ENCODE results near the gene COL15A1. TPM values are rescaled to one million over a fixed set of nuclear protein-coding genes. Genes with fewer than 3 reads are reported as not detected.

COL15A1 gene
- total RNA-seq, 4 donors from 2014 or later: 8.0 to 15.2 (median 12.8) TPM

GRCh38 chr9:99025616-99026270 lies 82.0 kb downstream of the COL15A1 start:
- WGBS, 2 donors: 93 to 100% methylated on average over 2 to 6 of the region's 6 CpGs
- Histone ChIP-seq H3K4me3 (replicated peaks in 1 of 3) (no peak overlapping the region), H3K27ac (no peak overlapping the region), H3K36me3 (no peaks in the 10 kb centered on the region), H3K27me3 (no peaks in the 10 kb centered on the region), H3K9me3 (no peaks in the 10 kb centered on the region), H3K4me1 (peaks cover 4 to 9% of the 10 kb centered on the region in 2 donors)
- DNase-seq: no peak
- TF ChIP-seq, protein P1, sequence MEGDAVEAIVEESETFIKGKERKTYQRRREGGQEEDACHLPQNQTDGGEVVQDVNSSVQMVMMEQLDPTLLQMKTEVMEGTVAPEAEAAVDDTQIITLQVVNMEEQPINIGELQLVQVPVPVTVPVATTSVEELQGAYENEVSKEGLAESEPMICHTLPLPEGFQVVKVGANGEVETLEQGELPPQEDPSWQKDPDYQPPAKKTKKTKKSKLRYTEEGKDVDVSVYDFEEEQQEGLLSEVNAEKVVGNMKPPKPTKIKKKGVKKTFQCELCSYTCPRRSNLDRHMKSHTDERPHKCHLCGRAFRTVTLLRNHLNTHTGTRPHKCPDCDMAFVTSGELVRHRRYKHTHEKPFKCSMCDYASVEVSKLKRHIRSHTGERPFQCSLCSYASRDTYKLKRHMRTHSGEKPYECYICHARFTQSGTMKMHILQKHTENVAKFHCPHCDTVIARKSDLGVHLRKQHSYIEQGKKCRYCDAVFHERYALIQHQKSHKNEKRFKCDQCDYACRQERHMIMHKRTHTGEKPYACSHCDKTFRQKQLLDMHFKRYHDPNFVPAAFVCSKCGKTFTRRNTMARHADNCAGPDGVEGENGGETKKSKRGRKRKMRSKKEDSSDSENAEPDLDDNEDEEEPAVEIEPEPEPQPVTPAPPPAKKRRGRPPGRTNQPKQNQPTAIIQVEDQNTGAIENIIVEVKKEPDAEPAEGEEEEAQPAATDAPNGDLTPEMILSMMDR (IDR thresholded peaks at IDR 0.05): no peak
- TF ChIP-seq POLR2A (IDR thresholded peaks at IDR 0.05): no peak
- intact Hi-C loops (cut with DNase I): no loop called here

DNA sequence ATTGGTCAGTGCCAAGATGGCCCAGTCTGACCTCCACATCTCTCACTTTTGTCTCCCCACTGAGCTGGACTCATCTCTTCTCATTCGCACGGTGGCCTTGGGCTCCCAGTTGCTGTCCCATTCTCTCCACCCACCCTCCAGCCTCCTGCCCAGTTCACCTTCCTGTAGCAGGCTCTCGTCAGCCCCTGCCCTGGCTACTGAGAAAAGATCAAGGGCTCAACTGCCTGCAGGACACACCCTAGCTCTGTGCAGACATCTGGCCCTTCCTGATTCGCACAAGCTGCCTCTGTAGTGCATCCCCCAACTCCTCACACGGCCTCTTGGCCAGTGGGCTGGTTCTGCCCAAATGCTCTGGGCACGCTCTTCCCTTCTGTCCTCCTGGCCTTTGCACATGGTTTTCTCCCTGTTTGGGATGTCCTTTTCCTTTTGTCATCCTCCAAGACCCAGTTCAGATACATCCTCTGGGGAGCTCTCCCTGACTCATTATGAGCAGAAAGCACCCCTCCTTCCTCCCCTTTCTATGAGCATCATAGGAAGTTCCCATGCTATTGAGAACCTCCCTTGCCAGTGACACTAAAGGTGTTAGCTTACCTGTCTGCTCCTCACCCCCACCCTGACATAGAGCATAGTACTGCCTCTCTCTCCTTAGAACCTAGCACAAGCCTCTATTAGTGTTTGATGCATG lies 82.7 kb downstream of the COL15A1 start:
- no peaks in the 10 kb centered on the region for H3K27me3 ChIP-seq
- WGBS, 2 donors: 94 to 97% methylated on average over 6 of the region's 6 CpGs
- TF ChIP-seq POLR2A (IDR thresholded peaks at IDR 0.05): no peak
- TF ChIP-seq, protein P1 (IDR thresholded peaks at IDR 0.05): no peak
- no peaks in the 10 kb centered on the region for H3K36me3 ChIP-seq
- H3K4me3 ChIP-seq (replicated peaks in 1 of 3): no peak overlapping the region
- intact Hi-C loops (cut with DNase I): no loop called here
- no peaks in the 10 kb centered on the region for H3K9me3 ChIP-seq
- no peak for DNase-seq
- peaks cover 4 to 9% of the 10 kb centered on the region in 2 donors for H3K4me1 ChIP-seq
- no peak overlapping the region for H3K27ac ChIP-seq

- no peak overlapping the region for H3K27ac ChIP-seq
- H3K4me1 ChIP-seq: peaks cover 4 to 9% of the 10 kb centered on the region in 2 donors
- TF ChIP-seq, protein P1 (IDR thresholded peaks at IDR 0.05): no peak
- no peak for TF ChIP-seq POLR2A (IDR thresholded peaks at IDR 0.05)
- intact Hi-C loops (cut with DNase I): no loop called here
- no peaks in the 10 kb centered on the region for H3K36me3 ChIP-seq
- 90 to 92% methylated on average over 3 of the region's 3 CpGs for WGBS, 2 donors
- no peak for DNase-seq
- H3K9me3 ChIP-seq: no peaks in the 10 kb centered on the region
- no peak overlapping the region for H3K4me3 ChIP-seq (replicated peaks in 1 of 3)
- no peaks in the 10 kb centered on the region for H3K27me3 ChIP-seq
Observed at GRCh38 chr9:99026956-99027298, 83.2 kb downstream of the COL15A1 start.

GRCh38 chr9:99027443-99027842 lies 83.7 kb downstream of the COL15A1 start:
- no peak for TF ChIP-seq POLR2A (IDR thresholded peaks at IDR 0.05)
- TF ChIP-seq, protein P1 (IDR thresholded peaks at IDR 0.05): no peak
- no peak overlapping the region for H3K4me3 ChIP-seq (replicated peaks in 1 of 3)
- no peaks in the 10 kb centered on the region for H3K9me3 ChIP-seq
- WGBS, 2 donors: 11 to 30% methylated on average over 1 of the region's 1 CpG
- DNase-seq: no peak
- no peaks in the 10 kb centered on the region for H3K36me3 ChIP-seq
- no peak overlapping the region for H3K27ac ChIP-seq
- H3K27me3 ChIP-seq: no peaks in the 10 kb centered on the region
- intact Hi-C loops (cut with DNase I): no loop called here
- H3K4me1 ChIP-seq: peaks cover 4 to 9% of the 10 kb centered on the region in 2 donors

- Histone ChIP-seq H3K27ac (no peak overlapping the region), H3K36me3 (no peaks in the 10 kb centered on the region), H3K27me3 (no peaks in the 10 kb centered on the region), H3K9me3 (no peaks in the 10 kb centered on the region), H3K4me1 (no peaks in the 10 kb centered on the region), H3K4me3 (replicated peaks in 1 of 3) (no peak overlapping the region)
- intact Hi-C loops (cut with DNase I): no loop called here
- WGBS, 2 donors: 71 to 75% methylated on average over 2 of the region's 2 CpGs
- DNase-seq: no peak
- TF ChIP-seq POLR2A (IDR thresholded peaks at IDR 0.05): no peak
- TF ChIP-seq, protein P1 (IDR thresholded peaks at IDR 0.05): no peak
Observed at GRCh38 chr9:99029083-99029645, 85.5 kb downstream of the COL15A1 start.
